T-helper 1 cell treated with Interleukin-12 subunit alpha and Interleukin-12 subunit beta and Interleukin-4 antibody, amounts not matched to agents 30 ng/mL and 1 ng/mL, for 36 hours (primary cell): ENCODE measurements around the gene ZFP62. TPM values are rescaled to one million over a fixed set of nuclear protein-coding genes. Genes with fewer than 3 reads are reported as not detected.

Experiments
- intact Hi-C: fragments of 100-400 bp; cut with micrococcal nuclease; formaldehyde crosslinking; loops from one replicate; pipeline ENCODE4 v1.15.1; 2024
- total RNA-seq: library from RNA; stranded (reverse); gene quantifications from 2 replicates; pipeline ENCODE4 v1.2.3, GENCODE V29; 2022

The ZFP62 gene
- total RNA-seq, 1 donor from 2014 or later, result 27.6 TPM

DNA sequence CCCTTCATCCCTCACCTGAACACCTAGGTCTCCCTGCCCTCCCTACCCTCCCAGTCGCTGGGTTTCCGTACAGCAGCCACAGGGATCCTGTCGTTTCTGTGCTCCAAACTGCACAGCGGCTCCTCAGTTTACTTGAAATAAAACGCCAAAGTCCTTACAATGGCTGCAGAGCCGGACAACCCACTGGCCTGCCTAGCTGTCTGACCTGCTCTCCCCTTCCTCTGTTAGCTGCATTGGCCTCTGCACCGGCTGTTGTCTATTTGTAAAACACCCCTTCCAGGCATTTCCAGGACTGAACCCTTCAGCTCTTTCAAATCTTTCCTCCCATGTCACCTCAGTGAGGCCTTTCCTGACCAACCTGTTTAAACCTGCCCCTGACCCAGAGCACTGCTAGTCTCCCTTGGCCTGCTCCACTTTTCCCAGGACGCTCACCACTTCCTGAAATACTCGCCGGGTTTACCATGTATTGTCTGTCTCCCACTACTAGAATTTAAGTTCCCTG lies 49.4 kb downstream of the ZFP62 start:
- intact Hi-C loops, result loop anchor here (2.0 kb wide), 1 partner anchor 317 kb away; the partner anchor contains the start of gene CNOT6

DNA sequence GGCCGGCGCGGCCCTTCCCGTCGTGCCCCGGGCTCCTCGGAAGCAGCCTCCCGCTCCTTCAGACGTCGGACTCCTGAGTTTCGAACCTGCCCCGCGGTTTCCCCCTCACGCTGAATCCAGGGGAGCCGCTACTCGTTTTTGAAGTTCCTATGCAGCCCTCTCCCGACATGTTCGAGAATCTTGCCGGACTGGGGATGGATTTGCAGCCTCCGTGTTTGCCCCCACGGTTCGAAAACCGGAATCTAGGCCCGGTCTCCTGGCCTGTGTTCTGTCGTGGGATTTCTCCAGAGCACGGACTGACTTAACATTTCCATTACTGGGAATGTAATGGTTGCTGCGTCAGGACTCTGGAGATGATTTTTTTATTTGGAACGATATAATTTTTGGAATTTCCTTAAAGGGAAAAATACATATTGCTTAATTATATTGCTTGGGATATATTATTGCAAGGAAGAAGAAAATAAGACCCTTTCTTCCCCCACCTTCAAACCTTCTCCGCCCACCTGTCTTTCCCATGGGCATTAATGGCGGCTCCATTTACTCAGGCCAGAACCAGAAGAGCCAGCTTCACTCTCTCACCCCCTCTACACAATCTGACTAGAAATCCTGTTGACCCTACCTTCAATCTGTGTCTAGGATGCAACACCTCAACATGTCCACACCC lies 50.0 kb downstream of the ZFP62 start:
- intact Hi-C loops, result loop anchor here (1.0 to 2.0 kb wide), 7 partner anchors 9 to 435 kb away; partner anchors contain the start of genes CNOT6, MGAT1, TRIM41 and ZFP62

DNA sequence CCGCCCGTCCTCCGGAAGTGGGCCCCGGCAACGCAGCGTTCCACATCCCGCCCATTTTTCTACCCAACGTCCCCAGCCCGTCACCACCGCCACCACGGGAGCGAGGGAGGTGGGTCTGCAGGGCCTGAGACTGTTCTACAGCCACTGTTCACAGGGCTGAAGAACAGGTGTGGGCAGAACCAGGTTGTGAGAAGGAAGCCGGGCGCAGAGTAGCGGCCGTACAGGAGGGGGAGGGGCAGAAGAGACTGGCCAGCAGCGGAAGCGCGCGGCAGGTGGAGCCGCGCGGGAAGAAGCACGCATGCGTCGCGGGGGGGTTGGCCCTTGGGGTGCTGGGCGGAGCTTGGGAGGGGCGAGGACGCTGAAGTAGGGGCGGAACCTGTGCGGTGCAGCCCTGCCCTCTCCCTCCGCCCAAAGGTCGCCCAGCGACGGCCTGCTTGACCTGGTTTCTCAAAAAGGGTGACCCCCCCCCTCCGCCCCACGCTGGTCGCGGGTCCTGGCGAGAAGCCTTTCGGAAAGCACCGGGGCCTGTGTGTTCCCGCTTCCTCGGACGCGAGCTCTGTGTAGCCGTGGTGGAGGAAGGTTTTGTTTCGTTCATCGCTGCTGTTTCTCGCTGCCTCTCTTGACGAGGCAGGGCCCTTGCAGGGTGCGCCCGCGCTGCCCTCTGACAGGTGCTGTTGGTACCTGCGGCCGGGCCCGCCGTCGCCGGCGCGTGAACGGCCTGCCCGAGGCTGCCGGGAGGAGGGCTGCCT lies 50.7 kb downstream of the ZFP62 start:
- intact Hi-C loops, result loop anchor here (1.0 to 2.0 kb wide), 7 partner anchors 8 to 436 kb away; partner anchors contain the start of genes CNOT6, MGAT1, TRIM41 and ZFP62

DNA sequence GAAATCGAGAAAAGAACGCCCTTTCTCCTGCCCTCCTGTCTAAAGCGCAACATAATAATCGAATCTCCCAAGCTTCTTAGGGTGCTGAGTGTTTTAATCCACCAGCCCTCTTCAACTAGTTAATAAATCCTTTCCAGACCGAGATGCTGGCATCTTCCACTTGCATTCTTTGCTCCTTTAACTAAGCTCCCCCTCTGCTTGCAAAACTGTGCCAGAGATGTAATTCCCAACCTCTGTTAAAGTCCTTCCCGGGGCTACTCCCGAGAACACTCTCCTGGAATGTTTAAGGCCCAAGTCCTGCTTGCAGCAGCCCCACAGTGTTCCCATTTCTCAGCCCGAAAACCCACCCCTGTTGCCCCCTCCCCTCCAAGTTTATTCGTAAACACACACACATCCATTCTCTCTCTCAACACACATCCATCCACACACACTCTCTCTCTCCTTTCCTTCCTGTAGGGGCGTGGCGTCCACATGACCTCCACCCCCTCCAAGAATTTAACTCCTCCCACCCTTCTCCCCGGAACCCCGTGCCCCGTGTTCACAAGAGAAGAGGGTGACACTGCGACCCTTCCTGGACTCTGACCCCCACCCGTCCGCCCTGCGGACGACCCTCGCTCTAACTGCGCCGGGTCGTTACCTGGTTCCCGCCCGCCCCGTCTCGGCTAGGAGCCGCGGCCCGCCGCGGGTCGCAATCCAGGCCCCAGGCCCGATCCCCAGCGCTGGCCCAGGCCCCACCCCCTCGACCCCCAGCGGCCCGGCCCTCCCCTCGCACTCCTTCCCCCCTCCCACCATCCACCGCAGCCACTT lies 51.5 kb downstream of the ZFP62 start:
- intact Hi-C loops, result loop anchor here (1.0 to 10.0 kb wide), 10 partner anchors 7 to 1255 kb away; partner anchors contain the start of genes CNOT6, MGAT1, RUFY1 and TRIM41

DNA sequence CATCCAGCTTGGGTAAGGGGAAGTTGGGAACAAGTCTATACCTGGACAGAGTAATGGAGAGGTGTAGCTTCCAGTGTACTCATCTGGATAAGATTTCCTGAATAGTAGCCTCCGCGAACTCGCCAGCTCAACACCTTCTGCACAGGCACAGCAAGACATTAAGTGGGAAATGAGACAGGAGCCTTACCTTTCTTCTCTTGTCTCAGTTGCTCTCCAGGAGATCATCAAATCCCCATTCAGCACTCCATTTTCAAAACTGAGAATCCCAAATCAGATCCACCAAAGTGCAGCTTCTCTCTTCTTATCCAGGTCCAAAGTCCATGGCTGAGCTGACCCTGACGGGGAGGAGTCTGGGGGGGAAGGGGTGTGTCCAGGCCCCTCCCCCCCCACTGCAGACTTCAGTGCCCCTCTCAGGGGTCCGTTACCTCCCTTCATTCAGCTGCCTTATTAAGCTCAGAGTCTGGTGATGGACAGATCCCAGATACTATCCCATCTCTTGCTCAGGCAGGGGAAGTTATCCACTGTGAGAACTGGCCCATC lies 52.5 kb downstream of the ZFP62 start:
- intact Hi-C loops, result loop anchor here (2.0 to 10.0 kb wide), 3 partner anchors 352 to 1254 kb away; partner anchors contain the start of gene RUFY1

DNA sequence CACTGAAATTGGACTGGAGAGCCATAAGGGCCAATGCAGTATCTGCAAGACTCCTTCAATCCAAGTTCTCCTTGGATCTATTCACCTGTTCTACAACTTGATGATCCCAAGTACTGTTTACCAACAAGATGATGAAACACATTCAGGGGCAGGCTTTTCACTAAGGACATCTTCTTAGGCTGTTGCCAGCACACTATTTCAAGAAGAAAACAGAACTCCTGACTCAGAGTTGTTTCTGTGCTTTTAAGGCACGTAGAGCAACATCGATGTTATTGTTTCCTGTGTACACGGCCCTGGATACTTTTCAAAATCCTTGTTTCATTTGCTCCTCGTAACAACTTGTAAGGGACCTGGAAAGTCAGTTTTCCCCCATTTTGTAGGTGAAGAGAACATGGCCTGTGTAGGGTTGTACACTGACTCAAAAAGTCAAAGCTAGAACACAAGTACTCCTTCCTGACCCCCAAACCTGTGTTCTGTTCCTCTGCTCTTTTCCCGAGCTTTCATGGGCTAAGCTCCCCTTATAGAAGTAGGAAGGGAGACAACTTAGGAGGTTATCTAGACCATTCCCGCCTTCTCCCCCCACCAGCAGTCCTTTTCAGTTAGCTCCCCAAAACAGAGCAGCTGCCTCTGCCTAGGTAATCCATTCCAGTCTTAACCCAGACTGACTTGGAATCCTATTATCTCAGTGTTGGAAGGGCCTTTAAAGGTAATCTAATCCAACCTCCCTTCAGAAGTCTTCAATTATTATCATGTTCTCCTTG lies 53.2 kb downstream of the ZFP62 start:
- intact Hi-C loops, result loop anchor here (2.0 to 10.0 kb wide), 3 partner anchors 353 to 1253 kb away; partner anchors contain the start of gene RUFY1

DNA sequence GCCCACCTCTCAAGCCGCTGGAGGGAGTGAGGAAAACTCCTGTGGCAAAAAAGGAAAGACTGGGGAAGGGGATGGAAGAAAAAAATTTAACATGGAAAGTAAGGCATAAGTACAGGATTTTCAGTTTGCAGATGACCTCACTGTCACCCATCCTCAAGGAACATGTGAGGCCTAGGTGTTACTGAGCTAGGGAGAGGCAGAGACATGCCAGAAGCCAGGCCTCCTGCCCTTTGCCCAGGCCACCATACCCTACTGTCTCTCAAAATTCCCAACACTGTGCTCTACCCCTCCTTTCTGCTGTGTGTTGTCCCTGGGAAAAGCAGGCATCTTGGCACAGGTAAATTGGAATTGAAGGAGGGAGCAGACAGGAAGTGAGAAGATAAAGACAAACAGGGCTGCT lies 54.0 kb downstream of the ZFP62 start:
- intact Hi-C loops, result loop anchor here (10.0 kb wide), 2 partner anchors 378 to 1252 kb away; partner anchors contain the start of gene RUFY1

DNA sequence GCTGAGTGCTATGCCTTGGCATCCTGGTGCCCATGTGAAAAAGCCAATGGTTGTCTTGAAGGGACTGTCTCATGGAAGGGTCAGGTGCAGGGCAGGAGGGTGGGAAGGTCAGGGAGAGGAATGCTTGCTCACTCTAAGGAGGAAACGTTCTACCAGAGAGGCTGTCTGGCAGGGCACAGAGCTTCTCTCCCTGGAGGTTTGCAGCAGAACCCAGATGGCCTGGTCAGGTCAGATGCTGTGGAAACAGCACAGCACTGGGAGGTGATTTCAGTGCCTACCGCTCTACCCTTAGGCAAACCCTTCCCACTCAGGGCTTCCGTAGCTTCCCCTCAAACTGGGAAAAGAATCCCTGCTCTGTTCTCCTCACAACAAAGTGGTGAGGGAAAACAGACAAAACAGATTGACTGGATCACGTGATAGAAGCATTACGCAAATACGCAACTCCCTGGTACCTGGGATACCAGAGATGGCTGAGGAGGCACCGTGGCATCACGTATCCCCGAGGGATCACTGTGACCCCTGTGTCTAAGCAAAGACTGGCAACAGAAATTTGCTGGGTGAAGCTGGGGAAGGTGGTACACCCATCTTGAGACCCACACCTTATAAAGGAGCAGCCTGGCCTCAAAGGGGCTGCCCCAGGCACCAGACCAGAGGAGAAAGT lies 54.6 kb downstream of the ZFP62 start:
- intact Hi-C loops, result loop anchor here (10.0 kb wide), 2 partner anchors 378 to 1252 kb away; partner anchors contain the start of gene RUFY1

DNA sequence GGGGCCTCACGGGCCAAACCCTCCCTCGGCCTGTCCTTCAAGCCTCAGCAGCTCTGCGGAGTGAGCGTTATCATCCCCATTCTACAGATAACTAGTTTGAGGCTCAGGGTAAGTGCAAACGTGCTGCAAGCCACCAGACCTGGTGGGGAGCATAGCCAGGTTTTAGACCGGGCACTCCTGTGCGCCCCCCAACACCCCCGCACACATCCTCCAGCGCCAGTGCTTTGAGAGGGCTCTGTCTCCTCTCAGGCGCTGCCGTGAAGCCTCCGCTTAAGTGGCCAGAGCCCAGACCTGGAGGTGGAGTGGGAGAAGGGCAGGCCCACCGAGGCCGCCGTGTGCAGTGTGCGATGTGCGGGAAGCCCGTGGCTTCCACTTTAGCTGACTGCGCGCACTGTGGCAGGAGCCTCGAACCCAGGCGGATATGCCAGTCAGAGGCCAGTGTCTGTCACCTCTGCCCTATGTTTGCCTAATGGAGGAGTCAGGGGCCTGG lies 56.9 kb downstream of the ZFP62 start:
- intact Hi-C loops, result loop anchor here (1.0 to 10.0 kb wide), 6 partner anchors 381 to 1249 kb away; partner anchors contain the start of genes RACK1, RUFY1, SQSTM1 and TRIM52

DNA sequence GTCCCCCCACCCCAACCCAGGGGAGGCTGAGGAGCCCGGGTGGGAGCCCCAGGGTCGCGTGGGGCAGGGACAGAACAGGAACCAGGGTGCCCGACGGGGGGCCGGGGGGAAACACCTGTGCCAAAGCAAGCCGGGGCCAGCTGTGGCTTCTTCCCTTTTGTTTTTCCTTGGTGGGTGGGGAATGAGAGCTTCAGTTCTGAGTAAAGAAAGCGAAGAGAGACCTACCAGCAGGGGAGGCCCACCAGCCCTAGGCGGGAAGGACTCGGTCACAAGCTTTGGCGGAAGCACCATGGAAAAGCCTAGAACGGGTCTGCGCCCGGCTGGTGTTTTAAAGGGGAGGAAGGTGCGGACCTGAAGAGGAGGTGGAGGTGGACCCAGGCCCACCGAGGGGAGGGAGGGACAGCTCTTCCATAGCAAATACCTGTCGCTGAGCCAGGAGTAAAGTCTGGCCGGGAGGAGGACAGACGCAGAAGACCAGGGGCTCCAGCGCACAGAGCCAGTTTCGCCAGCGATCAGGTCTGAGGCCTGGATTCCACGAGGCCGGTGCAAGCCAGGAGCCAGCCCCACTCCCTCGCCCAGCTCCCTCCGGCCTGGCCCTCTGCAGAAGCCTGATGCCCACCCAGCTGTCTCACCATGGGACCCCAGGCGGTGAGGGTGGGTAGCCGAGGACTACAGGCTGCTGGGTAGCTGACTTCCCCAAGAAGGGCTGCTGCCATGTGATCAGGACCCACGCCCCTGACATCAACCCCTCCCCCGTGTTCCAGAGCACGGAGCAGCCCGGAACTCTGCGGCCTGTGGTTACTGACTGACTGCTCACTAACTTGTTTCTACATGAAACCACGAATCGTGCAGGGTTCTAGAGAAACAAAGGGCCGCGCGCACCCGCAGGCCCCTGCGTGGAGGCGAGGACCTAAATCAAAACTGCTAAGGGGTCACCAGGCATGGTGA lies 57.6 kb downstream of the ZFP62 start:
- intact Hi-C loops, result loop anchor here (1.0 to 10.0 kb wide), 9 partner anchors 355 to 1249 kb away; partner anchors contain the start of genes HNRNPH1, MAPK9, RACK1 and RUFY1

DNA sequence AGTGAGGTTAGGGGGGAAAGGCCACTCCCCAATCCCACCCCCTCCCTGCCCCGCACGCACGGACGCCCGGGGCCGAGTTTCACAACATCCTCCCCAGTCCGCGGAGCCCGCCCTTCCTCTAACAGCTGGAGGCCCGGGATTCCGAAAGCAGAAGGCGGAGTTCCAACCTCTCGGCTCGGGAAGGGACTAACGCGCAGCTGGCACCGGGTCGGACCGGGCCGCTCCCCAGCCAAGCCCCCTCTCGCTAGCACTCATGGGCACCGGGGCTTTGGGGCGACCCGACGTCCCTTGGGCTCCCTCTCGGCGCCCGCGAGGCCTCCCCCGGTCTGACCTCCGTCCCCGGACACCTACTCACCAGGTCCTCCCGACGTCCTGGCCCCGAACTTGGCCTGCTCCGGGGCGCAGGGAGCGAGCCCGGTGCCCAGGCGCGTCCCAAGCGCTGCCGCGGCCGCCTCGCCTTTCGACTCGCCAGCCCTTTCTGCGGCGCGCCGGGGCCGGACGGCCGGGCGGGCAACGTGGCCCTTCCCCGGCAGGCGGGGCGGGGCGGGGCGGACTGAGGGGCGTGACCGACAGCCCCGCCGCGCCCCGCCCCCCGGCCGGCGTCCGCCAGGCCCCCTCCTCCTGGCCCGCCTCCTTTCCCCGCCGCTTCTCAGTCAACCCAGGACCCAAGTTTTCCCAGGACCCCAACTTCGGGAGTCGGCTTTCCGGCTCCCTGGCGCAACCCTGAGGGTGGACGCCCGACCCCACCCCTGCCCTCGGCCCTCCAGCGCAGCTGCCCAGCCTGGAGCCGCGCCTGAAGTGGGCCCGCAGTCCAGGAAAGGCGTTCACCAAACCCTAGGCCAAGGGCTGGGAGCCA lies 58.5 kb downstream of the ZFP62 start, which contains the start of gene MGAT1:
TSS of gene MGAT1 (minus strand) at position 482 of the 856 bp plus-strand sequence. CDS start 9,835 bp downstream, outside the sequence.
- intact Hi-C loops, result loop anchor here (1.0 to 10.0 kb wide), 12 partner anchors 8 to 1248 kb away; partner anchors contain the start of genes HNRNPH1, MAPK9, RACK1 and RUFY1

DNA sequence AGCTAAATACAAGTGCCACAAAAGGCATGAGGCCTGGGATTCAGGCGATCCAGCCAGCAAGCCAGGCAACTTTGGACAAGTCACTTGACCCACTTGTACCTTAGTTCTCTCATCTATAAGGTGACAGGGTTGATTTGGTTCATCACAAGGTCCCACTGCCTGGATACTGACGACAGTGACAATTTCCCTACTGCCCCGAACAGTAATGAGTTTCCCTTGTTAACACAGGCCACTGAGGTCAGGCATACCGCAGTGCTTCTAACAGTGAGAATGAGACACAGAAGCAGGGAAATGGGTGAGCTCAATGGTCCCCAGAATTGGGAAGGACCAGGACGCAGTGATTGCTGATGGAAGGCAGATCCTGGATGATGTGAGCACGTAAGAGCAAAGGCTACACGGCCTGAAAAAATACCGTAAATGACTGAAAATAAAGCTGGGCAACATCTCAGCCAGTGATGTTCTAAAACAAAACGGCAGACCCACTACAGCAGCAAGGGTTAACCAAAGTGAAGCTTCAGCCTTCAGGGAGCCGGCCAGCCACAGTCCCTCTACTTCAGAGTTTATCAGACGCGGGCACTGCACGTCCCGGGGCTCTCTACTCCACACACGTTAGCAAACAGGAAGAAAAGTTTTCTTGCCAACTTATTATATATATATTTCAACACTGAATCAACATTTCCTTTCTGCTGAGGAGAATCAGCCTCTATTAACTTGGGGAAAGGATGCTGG lies 59.3 kb downstream of the ZFP62 start:
- intact Hi-C loops, result loop anchor here (1.0 to 10.0 kb wide), 12 partner anchors 9 to 1247 kb away; partner anchors contain the start of genes HNRNPH1, MAPK9, RACK1 and RUFY1

DNA sequence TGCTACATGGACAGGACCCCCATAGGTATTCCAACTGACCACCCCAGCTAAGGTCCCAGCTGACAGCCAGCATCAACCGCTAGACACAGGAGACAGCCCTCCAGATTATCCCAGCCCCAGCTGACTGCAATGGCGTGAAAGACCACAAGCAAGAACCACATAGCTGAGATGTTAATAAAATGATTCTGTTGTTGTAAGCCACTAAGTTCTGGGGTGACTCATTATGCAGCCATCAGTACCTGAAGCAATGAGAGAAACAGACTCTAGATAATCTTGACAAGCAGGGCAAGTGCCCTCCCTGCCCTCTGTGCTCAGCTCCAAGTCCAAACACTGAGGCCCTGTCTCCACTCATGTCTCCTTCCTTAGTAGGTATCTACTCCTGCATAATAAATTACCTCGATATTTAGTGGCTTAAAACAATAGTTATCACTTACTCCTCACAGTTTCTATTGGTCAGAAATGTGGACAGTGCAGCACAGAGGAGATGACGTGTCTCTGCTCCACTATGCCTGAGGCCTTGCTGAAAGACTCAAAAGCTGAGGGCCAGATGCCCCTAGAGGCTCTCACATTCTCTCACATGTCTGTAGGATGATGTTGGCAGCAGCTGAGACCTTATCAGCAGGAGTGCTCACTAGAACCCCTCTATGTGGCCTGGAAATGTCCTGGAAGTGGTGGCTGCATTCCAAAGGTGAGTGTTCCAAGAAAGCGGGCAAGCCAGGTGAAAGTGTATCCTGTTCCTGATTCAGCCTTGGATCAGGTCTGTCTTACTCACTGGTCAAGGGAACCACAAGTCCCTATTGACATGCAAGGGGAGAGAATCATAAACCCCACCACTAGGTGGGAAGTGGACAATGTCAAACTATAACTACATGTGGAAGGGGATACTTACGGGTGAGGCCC lies 60.9 kb downstream of the ZFP62 start:
- intact Hi-C loops, result loop anchor here (5.0 to 10.0 kb wide), 5 partner anchors 385 to 1245 kb away; partner anchors contain the start of genes RACK1, RUFY1, SQSTM1 and TRIM52

DNA sequence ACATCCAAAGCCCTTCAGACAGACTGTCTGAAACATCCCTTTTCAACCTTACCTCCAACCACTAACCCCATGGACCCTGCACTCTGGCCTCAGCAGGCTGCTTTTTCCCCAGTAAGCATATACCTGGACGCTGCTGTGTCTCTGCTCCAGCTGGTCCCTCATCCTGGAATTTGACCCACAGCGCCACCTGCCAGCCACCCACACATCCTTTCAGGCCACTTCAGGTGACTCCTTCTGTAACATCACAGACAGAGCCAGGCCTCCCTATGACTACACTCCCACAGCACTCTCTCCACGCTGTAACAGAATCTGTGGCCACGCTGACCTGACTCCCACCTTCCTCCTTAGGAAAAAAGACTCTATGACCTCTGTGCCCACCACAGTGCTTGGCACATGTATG lies 61.9 kb downstream of the ZFP62 start:
- intact Hi-C loops, result no loop called here

DNA sequence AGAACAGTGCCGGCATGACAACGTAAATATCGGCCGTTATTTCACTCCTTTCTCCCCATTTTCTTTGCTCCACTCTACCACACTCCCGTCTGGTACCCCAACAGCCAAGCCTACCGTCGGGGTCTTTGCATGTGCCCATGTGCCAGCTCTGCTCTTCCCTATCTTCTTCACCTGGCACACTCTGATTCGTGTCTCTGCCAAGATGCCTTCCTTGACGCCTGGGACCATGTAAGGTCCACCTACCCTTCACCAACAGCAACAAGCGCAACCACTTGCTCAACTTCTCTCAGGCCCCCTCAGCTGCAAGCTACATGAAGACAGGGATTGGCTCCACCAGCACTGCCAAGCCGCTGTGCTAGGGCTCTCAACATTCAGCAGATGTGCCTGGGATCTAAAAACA lies 62.9 kb downstream of the ZFP62 start:
- intact Hi-C loops, result no loop called here
